GM18502 (cell line): ENCODE results near the gene CFL1.
A peak's percentile ranks its signal among the peaks of the same experiment; 100 is the strongest.

Source experiments
- ATAC-seq: cut with Tn5 transposase; IDR thresholded peaks from one replicate; pipeline ENCODE4 v1.9.1; 2021; ENCODE audit warnings: mild to moderate bottlenecking; ENCODE audit not compliant: unreplicated experiment, poor library complexity

Gene CFL1

GRCh38 chr11:65870706-65871681, 13.0 kb upstream of the CFL1 start:
- ATAC-seq, result no peak

GRCh38 chr11:65870307-65870658, 12.3 kb upstream of the CFL1 start:
- ATAC-seq, result no peak

- ATAC-seq, result no peak
Observed at GRCh38 chr11:65869643-65870306, 11.8 kb upstream of the CFL1 start.

GRCh38 chr11:65868907-65869306, 10.9 kb upstream of the CFL1 start:
- ATAC-seq, result no peak

GRCh38 chr11:65868076-65868667, 10.2 kb upstream of the CFL1 start:
- no peak for ATAC-seq

- ATAC-seq, result no peak
Observed at GRCh38 chr11:65867284-65868071, 9.5 kb upstream of the CFL1 start.

GRCh38 chr11:65866509-65867283, 8.7 kb upstream of the CFL1 start:
- no peak for ATAC-seq

GRCh38 chr11:65865550-65866172, 7.7 kb upstream of the CFL1 start:
- no peak for ATAC-seq

- ATAC-seq, result no peak
Observed at GRCh38 chr11:65864706-65865471, 6.9 kb upstream of the CFL1 start.

- ATAC-seq, result no peak
Observed at GRCh38 chr11:65863889-65864705, 6.1 kb upstream of the CFL1 start.

GRCh38 chr11:65862941-65863888, 5.2 kb upstream of the CFL1 start:
- ATAC-seq, result no peak

GRCh38 chr11:65862191-65862735, 4.3 kb upstream of the CFL1 start:
- ATAC-seq, result no peak

- no peak for ATAC-seq
Observed at GRCh38 chr11:65861533-65862183, 3.7 kb upstream of the CFL1 start.

- no peak for ATAC-seq
Observed at GRCh38 chr11:65861165-65861505, 3.2 kb upstream of the CFL1 start.

- ATAC-seq, result peak; percentile 27
Observed at GRCh38 chr11:65860278-65861164, 2.5 kb upstream of the CFL1 start, which contains the start of gene MUS81. Gene MUS81 (plus strand): TSS chr11:65860433. CDS start chr11:65860754, 321 bp downstream.
